Ureter (tissue), 1 donor: ENCODE measurements around the gene METAP2. TPM values are rescaled to one million over a fixed set of nuclear protein-coding genes. Genes with fewer than 3 reads are reported as not detected.
"Not testable (repeated sequence)": the region's sequence is repeated elsewhere in the genome, so short reads cannot be mapped to it uniquely, and the experiment has no call there.

Experiments used
- DNase-seq: peaks from one replicate; pipeline ENCODE4 v3.0.0-alpha.2; 2020; ENCODE audit warnings: low spot score
- total RNA-seq: library from RNA; stranded (reverse); gene quantifications from one replicate; pipeline ENCODE4 v1.2.4, GENCODE V29; 2023
- donor health status: DM: yes; HTN: yes; CAD: no.

The METAP2 gene
- total RNA-seq, result 56.5 TPM

GRCh38 chr12:95473884-95474659, at the start of gene METAP2:
Gene METAP2, plus strand, starts transcription at chr12:95474152. Its CDS starts 28 bp downstream, at chr12:95474180.
- DNase-seq, result peak; percentile 97

- no peak for DNase-seq
These were observed 49.5 kb upstream of the METAP2 start for GRCh38 chr12:95424271-95424994.

GRCh38 chr12:95429172-95429510, 44.8 kb upstream of the METAP2 start:
- no peak for DNase-seq

- DNase-seq, result no peak
These were observed 42.8 kb upstream of the METAP2 start for GRCh38 chr12:95431120-95431519.

- DNase-seq, result no peak
These were observed 38.6 kb upstream of the METAP2 start for GRCh38 chr12:95435355-95435754.

GRCh38 chr12:95437565-95437964, 36.4 kb upstream of the METAP2 start:
- DNase-seq, result no peak

GRCh38 chr12:95439461-95440230, 34.3 kb upstream of the METAP2 start:
- DNase-seq, result no peak

- DNase-seq, result no peak
These were observed 33.6 kb upstream of the METAP2 start for GRCh38 chr12:95440401-95440800.

GRCh38 chr12:95443459-95443858, 30.5 kb upstream of the METAP2 start:
- no peak for DNase-seq

- not testable (repeated sequence) for DNase-seq
These were observed 28.9 kb upstream of the METAP2 start for GRCh38 chr12:95445099-95445498.

GRCh38 chr12:95445884-95446505, 28.0 kb upstream of the METAP2 start:
- DNase-seq, result no peak

GRCh38 chr12:95446506-95446900, 27.4 kb upstream of the METAP2 start:
- no peak for DNase-seq

- DNase-seq, result not testable (repeated sequence)
These were observed 24.3 kb upstream of the METAP2 start for GRCh38 chr12:95449656-95450055.

- DNase-seq, result not testable (repeated sequence)
These were observed 21.5 kb upstream of the METAP2 start for GRCh38 chr12:95452501-95452900.

GRCh38 chr12:95453881-95454280, 20.1 kb upstream of the METAP2 start:
- not testable (repeated sequence) for DNase-seq

GRCh38 chr12:95454780-95455215, 19.2 kb upstream of the METAP2 start:
- not testable (repeated sequence) for DNase-seq

GRCh38 chr12:95457605-95458004, 16.3 kb upstream of the METAP2 start:
- DNase-seq, result not testable (repeated sequence)

- no peak for DNase-seq
These were observed 15.2 kb upstream of the METAP2 start for GRCh38 chr12:95458761-95459160.

- DNase-seq, result no peak
These were observed 14.6 kb upstream of the METAP2 start for GRCh38 chr12:95459310-95459709.

GRCh38 chr12:95460105-95460504, 13.8 kb upstream of the METAP2 start:
- DNase-seq, result no peak

GRCh38 chr12:95460896-95461295, 13.1 kb upstream of the METAP2 start:
- DNase-seq, result no peak

GRCh38 chr12:95462081-95462480, 11.9 kb upstream of the METAP2 start:
- no peak for DNase-seq
